HG03196 (cell line): ENCODE measurements around the gene STRADA.

ENCODE experiments used
- ATAC-seq: cut with Tn5 transposase; IDR thresholded peaks from one replicate; pipeline ENCODE4 v1.9.1; 2021; ENCODE audit not compliant: unreplicated experiment

The STRADA gene

GRCh38 chr17:63686138-63686685 lies 55.4 kb downstream of the STRADA start:
- ATAC-seq: no peak

GRCh38 chr17:63685578-63685977 lies 56.0 kb downstream of the STRADA start:
- ATAC-seq: no peak

GRCh38 chr17:63685041-63685440 lies 56.6 kb downstream of the STRADA start:
- no peak for ATAC-seq

- no peak for ATAC-seq
These were observed 58.6 kb downstream of the STRADA start for GRCh38 chr17:63682981-63683380.

- no peak for ATAC-seq
These were observed 59.2 kb downstream of the STRADA start for GRCh38 chr17:63682441-63682840.

GRCh38 chr17:63681530-63681929 lies 60.1 kb downstream of the STRADA start:
- no peak for ATAC-seq

GRCh38 chr17:63680700-63681099 lies 60.9 kb downstream of the STRADA start:
- ATAC-seq: no peak

- no peak for ATAC-seq
These were observed 62.4 kb downstream of the STRADA start for GRCh38 chr17:63679214-63679613.

- no peak for ATAC-seq
These were observed 65.0 kb downstream of the STRADA start for GRCh38 chr17:63676584-63676983.

GRCh38 chr17:63675607-63676546 lies 65.7 kb downstream of the STRADA start:
- no peak for ATAC-seq

- no peak for ATAC-seq
These were observed 66.4 kb downstream of the STRADA start for GRCh38 chr17:63675231-63675606.

GRCh38 chr17:63672856-63673255 lies 68.7 kb downstream of the STRADA start:
- no peak for ATAC-seq

- ATAC-seq: no peak
These were observed 75.9 kb downstream of the STRADA start for GRCh38 chr17:63665527-63666214.

- ATAC-seq: no peak
These were observed 81.7 kb downstream of the STRADA start for GRCh38 chr17:63659850-63660249.

- no peak for ATAC-seq
These were observed 83.2 kb downstream of the STRADA start for GRCh38 chr17:63658366-63658765.

GRCh38 chr17:63657786-63658185 lies 83.8 kb downstream of the STRADA start:
- ATAC-seq: no peak

- no peak for ATAC-seq
These were observed 88.5 kb downstream of the STRADA start for GRCh38 chr17:63653050-63653449.
